Prostate gland (tissue), 2 donors: ENCODE data around the gene TCP1. TPM values are rescaled to one million over a fixed set of nuclear protein-coding genes. Genes with fewer than 3 reads are reported as not detected.

ENCODE experiments used
- DNase-seq: peaks from one replicate; pipeline ENCODE4 v3.0.0-alpha.2; 2019; ENCODE audit warnings: low spot score
- H3K27ac ChIP-seq, 2 donors: fragments of 200-600 bp; sonication (generic); 2 replicates each; pipeline ENCODE4 v1.5.1; 2017 to 2019
- H3K27me3 ChIP-seq: fragments of 200-600 bp; sonication (generic); replicated peaks from 2 replicates; pipeline ENCODE4 v1.5.1; 2019; ENCODE audit not compliant: insufficient read depth
- H3K36me3 ChIP-seq, 2 donors: fragments of 200-600 bp; sonication (generic); 1 replicate in 1 of 2; 2 replicates in 1 of 2; pipeline versions ENCODE4 v1.5.1 to v1.8.1; 2017 to 2019
- H3K4me1 ChIP-seq: fragments of 200-600 bp; sonication (generic); replicated peaks from 2 replicates; pipeline ENCODE4 v1.5.1; 2019
- H3K4me3 ChIP-seq, 2 donors: fragments of 200-600 bp; sonication (generic); 2 replicates each; pipeline ENCODE4 v1.5.1; 2017 to 2019
- H3K9me3 ChIP-seq: fragments of 200-600 bp; sonication (generic); 2 replicates; pipeline ENCODE4 v1.5.1; 2017
- CTCF ChIP-seq, 4 experiments: fragments of 200-600 bp in 2 of 4; fragments of 450-650 bp in 2 of 4; sonication (generic) in 2 of 4; IDR thresholded peaks; 1 replicate in 3 of 4; 2 replicates in 1 of 4; pipeline ENCODE4 v1.5.1; 2016 to 2019; ENCODE audit warnings: antibody characterized with exemption in 4 of 4, mild to moderate bottlenecking in 2 of 4, moderate library complexity in 2 of 4
- POLR2A ChIP-seq: fragments of 450-650 bp; IDR thresholded peaks from one replicate; pipeline ENCODE4 v1.6.1; 2016; ENCODE audit warnings: antibody characterized with exemption, mild to moderate bottlenecking
- POLR2AphosphoS5 ChIP-seq: sonication (generic); formaldehyde crosslinking; IDR thresholded peaks from one replicate; pipeline ENCODE4 v1.6.1; 2017; ENCODE audit warnings: antibody characterized with exemption
- WGBS: methylation state at CpG from one replicate; pipeline ENCODE4 v1.1.5; 2018; 5-methylcytosine and 5-hydroxymethylcytosine counted together
- intact Hi-C: fragments of 100-400 bp; cut with DNase I; formaldehyde crosslinking; loops from one replicate; pipeline ENCODE4 v1.14.2; 2022
- total RNA-seq, 2 donors: library from RNA; depleted of rRNA; stranded (reverse); fragments of >200 nt; gene quantifications; one replicate each; pipeline ENCODE4 v1.1.0, GENCODE V29; 2016

Gene TCP1
- total RNA-seq, 2 donors from 2014 or later, result 145 to 187 TPM

GRCh38 chr6:159769470-159769869 is 19.9 kb downstream of the TCP1 start:
- H3K4me3 ChIP-seq, result no peak overlapping the region
- H3K9me3 ChIP-seq, result no peaks in the 10 kb centered on the region
- H3K27me3 ChIP-seq, result no peaks in the 10 kb centered on the region
- DNase-seq, result no peak
- TF ChIP-seq POLR2A (no peak), POLR2AphosphoS5 (no peak), CTCF (IDR thresholded peaks at IDR 0.05) (no peak)
- no peak overlapping the region for H3K27ac ChIP-seq
- intact Hi-C loops, result no loop called here
- no peaks in the 10 kb centered on the region for H3K4me1 ChIP-seq
- peaks cover 3 to 4% of the 10 kb centered on the region in 2 donors for H3K36me3 ChIP-seq

- H3K27ac ChIP-seq, result no peak overlapping the region
- intact Hi-C loops, result no loop called here
- no peak for DNase-seq
These were observed 22.5 kb downstream of the TCP1 start for GRCh38 chr6:159766906-159767305.

GRCh38 chr6:159762681-159763293 is 26.6 kb downstream of the TCP1 start:
- intact Hi-C loops, result loop anchor here (2.0 kb wide), 1 partner anchor 36 kb away; the partner anchor contains the start of gene WTAP
- TF ChIP-seq CTCF (IDR thresholded peaks at IDR 0.05), result no peak
- no peak for TF ChIP-seq POLR2A
- TF ChIP-seq POLR2AphosphoS5, result no peak
- peak; percentile 20 for DNase-seq
- no peaks in the 10 kb centered on the region for H3K27me3 ChIP-seq
- 15% methylated on average over 15 of the region's 16 CpGs for WGBS
- peaks cover 0 to 2% of the 10 kb centered on the region in 2 donors for H3K36me3 ChIP-seq
- no peaks in the 10 kb centered on the region for H3K4me1 ChIP-seq
- no peaks in the 10 kb centered on the region for H3K9me3 ChIP-seq
- peak overlapping the region; percentile 66 to 88 for H3K4me3 ChIP-seq
- peak overlapping the region; percentile 98 to 99 for H3K27ac ChIP-seq

More at GRCh38 chr6:159766906-159767305, 22.5 kb downstream of the TCP1 start:
- Histone ChIP-seq H3K4me1 (no peaks in the 10 kb centered on the region), H3K27me3 (no peaks in the 10 kb centered on the region), H3K4me3 (no peak overlapping the region), H3K9me3 (no peaks in the 10 kb centered on the region), H3K36me3 (peaks cover 3 to 4% of the 10 kb centered on the region in 2 donors)
- TF ChIP-seq POLR2AphosphoS5, result no peak
- TF ChIP-seq CTCF (IDR thresholded peaks at IDR 0.05), result no peak
- no peak for TF ChIP-seq POLR2A

- Histone ChIP-seq H3K4me1 (no peaks in the 10 kb centered on the region), H3K4me3 (peak within 1 kb of the TSS; percentile 66 to 88), H3K9me3 (no peaks in the 10 kb centered on the region), H3K27ac (peak within 1 kb of the TSS; percentile 98 to 99), H3K27me3 (no peaks in the 10 kb centered on the region), H3K36me3 (no peaks in the 10 kb centered on the region)
- DNase-seq, result peak; percentile 97
- TF ChIP-seq POLR2AphosphoS5 (peak; percentile 89), POLR2A (peak; percentile 73), CTCF (IDR thresholded peaks at IDR 0.05) (peak in 2 of 4 experiments; percentile 29 to 35)
- intact Hi-C loops, result loop anchor here (1.0 to 2.0 kb wide), 3 partner anchors 28 to 69 kb away; partner anchors contain the start of genes MRPL18, SOD2 and WTAP
- under 1% methylated on average over 76 of the region's 76 CpGs for WGBS
These were observed 27.3 kb downstream of the TCP1 start, which contains the start of gene ACAT2 for GRCh38 chr6:159761873-159762680. Gene ACAT2 (plus strand): TSS chr6:159762045. CDS start chr6:159762088, 43 bp downstream.
